ENCODE results near the gene OSCAR.

DNA sequence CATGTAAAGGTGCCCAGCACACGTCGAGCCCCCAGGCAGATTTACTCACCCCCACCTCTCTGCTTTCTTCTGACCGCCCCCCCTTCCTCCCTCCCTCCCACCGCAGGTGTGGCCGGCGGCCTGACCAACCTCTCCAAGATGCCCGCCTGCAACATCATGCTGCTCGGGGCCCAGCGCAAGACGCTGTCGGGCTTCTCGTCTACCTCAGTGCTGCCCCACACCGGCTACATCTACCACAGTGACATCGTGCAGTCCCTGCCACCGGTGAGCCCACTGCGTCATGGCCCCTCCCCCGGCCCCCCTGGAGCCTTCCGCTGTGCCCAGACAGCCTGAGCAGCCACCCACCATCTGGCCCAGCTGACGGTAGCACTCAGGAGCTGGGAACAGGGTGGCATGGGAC is 23.8 kb upstream of the OSCAR start:
- TF ChIP-seq TAF1 (IDR thresholded peaks at IDR 0.05; ENCODE audit: borderline replicate concordance, insufficient read depth, low read length) (no peak), POLR2AphosphoS5 (IDR thresholded peaks at IDR 0.05; ENCODE audit: low read depth, low read length) (no peak), SIN3A (IDR thresholded peaks at IDR 0.05; ENCODE audit: borderline replicate concordance, insufficient read depth, low read length) (no peak), FOXP2 (optimal IDR thresholded peaks at IDR 0.05; ENCODE audit: borderline replicate concordance, extremely low read depth, extremely low read length, insufficient read depth) (no peak)
- TF ChIP-seq, protein P1, sequence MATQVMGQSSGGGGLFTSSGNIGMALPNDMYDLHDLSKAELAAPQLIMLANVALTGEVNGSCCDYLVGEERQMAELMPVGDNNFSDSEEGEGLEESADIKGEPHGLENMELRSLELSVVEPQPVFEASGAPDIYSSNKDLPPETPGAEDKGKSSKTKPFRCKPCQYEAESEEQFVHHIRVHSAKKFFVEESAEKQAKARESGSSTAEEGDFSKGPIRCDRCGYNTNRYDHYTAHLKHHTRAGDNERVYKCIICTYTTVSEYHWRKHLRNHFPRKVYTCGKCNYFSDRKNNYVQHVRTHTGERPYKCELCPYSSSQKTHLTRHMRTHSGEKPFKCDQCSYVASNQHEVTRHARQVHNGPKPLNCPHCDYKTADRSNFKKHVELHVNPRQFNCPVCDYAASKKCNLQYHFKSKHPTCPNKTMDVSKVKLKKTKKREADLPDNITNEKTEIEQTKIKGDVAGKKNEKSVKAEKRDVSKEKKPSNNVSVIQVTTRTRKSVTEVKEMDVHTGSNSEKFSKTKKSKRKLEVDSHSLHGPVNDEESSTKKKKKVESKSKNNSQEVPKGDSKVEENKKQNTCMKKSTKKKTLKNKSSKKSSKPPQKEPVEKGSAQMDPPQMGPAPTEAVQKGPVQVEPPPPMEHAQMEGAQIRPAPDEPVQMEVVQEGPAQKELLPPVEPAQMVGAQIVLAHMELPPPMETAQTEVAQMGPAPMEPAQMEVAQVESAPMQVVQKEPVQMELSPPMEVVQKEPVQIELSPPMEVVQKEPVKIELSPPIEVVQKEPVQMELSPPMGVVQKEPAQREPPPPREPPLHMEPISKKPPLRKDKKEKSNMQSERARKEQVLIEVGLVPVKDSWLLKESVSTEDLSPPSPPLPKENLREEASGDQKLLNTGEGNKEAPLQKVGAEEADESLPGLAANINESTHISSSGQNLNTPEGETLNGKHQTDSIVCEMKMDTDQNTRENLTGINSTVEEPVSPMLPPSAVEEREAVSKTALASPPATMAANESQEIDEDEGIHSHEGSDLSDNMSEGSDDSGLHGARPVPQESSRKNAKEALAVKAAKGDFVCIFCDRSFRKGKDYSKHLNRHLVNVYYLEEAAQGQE (IDR thresholded peaks at IDR 0.05; ENCODE audit: insufficient read depth in 1 of 2, low read depth in 2 of 2, low read length in 2 of 2), result no peak
